ENCODE measurements around the gene MDP1. TPM values are rescaled to one million over a fixed set of nuclear protein-coding genes. Genes with fewer than 3 reads are reported as not detected.

MDP1 gene
- total RNA-seq, 1 experiment from 2014 or later: 18.8 TPM

DNA sequence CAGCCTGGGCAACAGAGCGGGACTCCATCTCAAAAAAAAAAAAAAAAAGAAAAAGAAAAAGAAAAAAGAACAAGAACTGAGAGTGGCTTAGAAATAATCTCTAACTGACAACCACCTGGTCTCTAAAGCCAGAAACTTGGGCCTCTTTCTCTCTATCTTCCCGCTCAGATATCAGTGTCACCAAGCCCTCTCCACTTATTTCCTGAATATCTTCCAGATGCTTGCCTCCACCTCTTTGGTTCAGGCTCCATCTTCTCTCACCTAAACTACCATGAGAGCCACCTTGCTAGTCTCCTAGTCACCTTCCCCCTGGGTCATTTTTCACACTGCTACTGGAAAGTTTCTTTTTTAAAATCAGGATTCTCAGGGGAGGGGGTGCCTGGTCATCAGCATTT, 18.8 kb downstream of the MDP1 start:
- peak overlapping the region in 2 of 3 experiments; percentile 57 to 78; a peak in 3 of 7 replicates for H3K27ac Mint-ChIP-seq
- peaks cover 5% of the 10 kb centered on the region for H3K9me3 ChIP-seq (ENCODE audit: control insufficient read depth, low read depth, low read length)
- no peak overlapping the region for H3K27ac ChIP-seq (ENCODE audit: insufficient read length, low read depth, low read length)
- H3K4me2 ChIP-seq (ENCODE audit: insufficient read depth, insufficient read length, low read length): no peak overlapping the region
- H2BK5ac ChIP-seq (ENCODE audit: insufficient read length, low read length): no peak overlapping the region
- H3K27me3 Mint-ChIP-seq (ENCODE audit: low read depth): no peaks in the 10 kb centered on the region
- no peak overlapping the region for H3K56ac ChIP-seq (ENCODE audit: insufficient read length, low read depth, low read length)
- H3K23me2 ChIP-seq (ENCODE audit: insufficient read length, low read depth, low read length, poor library complexity, severe bottlenecking): peaks cover 8% of the 10 kb centered on the region
- H3K27me3 ChIP-seq (ENCODE audit: insufficient read depth, low read length): no peaks in the 10 kb centered on the region
- H3K4ac ChIP-seq (ENCODE audit: low read depth, low read length): no peak overlapping the region
- no peak overlapping the region for H4K5ac ChIP-seq (ENCODE audit: insufficient read length, low read depth, low read length)
- DNase-seq: no peak
- H2AK5ac ChIP-seq (ENCODE audit: insufficient read length, low read length): no peak overlapping the region
- H3K9ac ChIP-seq (ENCODE audit: extremely low read depth, insufficient read length, low read length): no peak overlapping the region
- no peaks in the 10 kb centered on the region for H3K79me1 ChIP-seq (ENCODE audit: insufficient read depth, low read depth, low read length, poor library complexity, severe bottlenecking)
- peak overlapping the region; percentile 92 to 98 for H3K4me3 Mint-ChIP-seq
- H3K4me1 ChIP-seq (ENCODE audit: insufficient read depth, low read length): no peaks in the 10 kb centered on the region
- peaks cover 28 to 55% (median 53%) of the 10 kb centered on the region in 3 experiments for H3K36me3 Mint-ChIP-seq (ENCODE audit: insufficient read depth in 1 of 3, low read depth in 3 of 3)
- no peak overlapping the region for H2BK15ac ChIP-seq (ENCODE audit: low read depth, low read length)
- no peak overlapping the region for H2BK20ac ChIP-seq (ENCODE audit: low read depth, low read length, poor library complexity, severe bottlenecking)
- H3K18ac ChIP-seq (ENCODE audit: insufficient read length, low read depth, low read length): no peak overlapping the region
- no peaks in the 10 kb centered on the region for H3K79me2 ChIP-seq (ENCODE audit: insufficient read depth, low read length)
- H4K8ac ChIP-seq (replicated peaks; ENCODE audit: insufficient read length, low read depth, low read length): no peak overlapping the region
- no peak overlapping the region for H2BK12ac ChIP-seq (ENCODE audit: insufficient read length, low read depth, low read length)
- no CpG with 5 or more reads among the region's 2 CpGs for WGBS (ENCODE audit: extremely low coverage, insufficient read length, low lambda C conversion rate)
- no peak overlapping the region for H2AFZ ChIP-seq (ENCODE audit: low read length)
- no peak overlapping the region for H3T11ph ChIP-seq (ENCODE audit: low read length)
- no peaks in the 10 kb centered on the region for H4K20me1 ChIP-seq (ENCODE audit: control insufficient read depth, insufficient read depth, insufficient read length)
- peaks cover 27 to 32% of the 10 kb centered on the region in 2 experiments for H3K4me1 Mint-ChIP-seq
- H4K91ac ChIP-seq (ENCODE audit: insufficient read length, low read depth, low read length): no peak overlapping the region
- no peak overlapping the region for H2BK120ac ChIP-seq (ENCODE audit: low read depth, low read length, poor library complexity, severe bottlenecking)
- H3K23ac ChIP-seq (ENCODE audit: insufficient read length, low read depth, low read length): no peak overlapping the region
- peaks cover 8% of the 10 kb centered on the region in 2 experiments for H3K9me3 Mint-ChIP-seq
- H3K14ac ChIP-seq (ENCODE audit: insufficient read depth, low read length): no peak overlapping the region
- TF ChIP-seq, protein P1, sequence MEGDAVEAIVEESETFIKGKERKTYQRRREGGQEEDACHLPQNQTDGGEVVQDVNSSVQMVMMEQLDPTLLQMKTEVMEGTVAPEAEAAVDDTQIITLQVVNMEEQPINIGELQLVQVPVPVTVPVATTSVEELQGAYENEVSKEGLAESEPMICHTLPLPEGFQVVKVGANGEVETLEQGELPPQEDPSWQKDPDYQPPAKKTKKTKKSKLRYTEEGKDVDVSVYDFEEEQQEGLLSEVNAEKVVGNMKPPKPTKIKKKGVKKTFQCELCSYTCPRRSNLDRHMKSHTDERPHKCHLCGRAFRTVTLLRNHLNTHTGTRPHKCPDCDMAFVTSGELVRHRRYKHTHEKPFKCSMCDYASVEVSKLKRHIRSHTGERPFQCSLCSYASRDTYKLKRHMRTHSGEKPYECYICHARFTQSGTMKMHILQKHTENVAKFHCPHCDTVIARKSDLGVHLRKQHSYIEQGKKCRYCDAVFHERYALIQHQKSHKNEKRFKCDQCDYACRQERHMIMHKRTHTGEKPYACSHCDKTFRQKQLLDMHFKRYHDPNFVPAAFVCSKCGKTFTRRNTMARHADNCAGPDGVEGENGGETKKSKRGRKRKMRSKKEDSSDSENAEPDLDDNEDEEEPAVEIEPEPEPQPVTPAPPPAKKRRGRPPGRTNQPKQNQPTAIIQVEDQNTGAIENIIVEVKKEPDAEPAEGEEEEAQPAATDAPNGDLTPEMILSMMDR (conservative IDR thresholded peaks at IDR 0.05): no peak
